DMS53 treated with DMSO at 0.1 percent for 48 hours (cell line): ENCODE data around the gene NEURL1B.

ENCODE experiments used
- DNase-seq: peaks from one replicate; lab custom pipeline; 2025; ENCODE audit not compliant: unreplicated experiment; lab: John Stamatoyannopoulos, UW

The NEURL1B gene

GRCh38 chr5:172728481-172729241 is 87.6 kb downstream of the NEURL1B start:
- no peak for DNase-seq

DNA sequence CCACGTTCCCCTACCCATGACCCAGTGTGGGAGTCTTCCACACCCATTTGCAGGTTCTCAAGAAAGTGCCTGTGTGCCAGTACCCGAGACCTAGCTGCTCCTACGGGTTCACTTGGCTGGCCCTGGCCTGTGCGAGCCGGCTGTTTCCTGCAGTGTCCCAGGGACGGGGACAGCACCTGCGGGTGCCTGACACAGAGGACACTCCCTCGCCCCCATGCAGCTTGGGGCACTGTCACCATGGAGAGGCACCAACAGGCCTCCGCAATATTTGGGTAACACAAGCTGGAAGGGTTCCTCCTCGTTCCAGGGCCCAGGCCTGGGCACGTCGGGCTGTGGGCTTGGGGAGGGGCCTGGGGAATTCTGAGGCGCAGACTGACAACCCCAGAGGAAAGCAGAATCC is 88.5 kb downstream of the NEURL1B start:
- DNase-seq: no peak

- no peak for DNase-seq
Measured at GRCh38 chr5:172730222-172730621, 89.2 kb downstream of the NEURL1B start.

DNA sequence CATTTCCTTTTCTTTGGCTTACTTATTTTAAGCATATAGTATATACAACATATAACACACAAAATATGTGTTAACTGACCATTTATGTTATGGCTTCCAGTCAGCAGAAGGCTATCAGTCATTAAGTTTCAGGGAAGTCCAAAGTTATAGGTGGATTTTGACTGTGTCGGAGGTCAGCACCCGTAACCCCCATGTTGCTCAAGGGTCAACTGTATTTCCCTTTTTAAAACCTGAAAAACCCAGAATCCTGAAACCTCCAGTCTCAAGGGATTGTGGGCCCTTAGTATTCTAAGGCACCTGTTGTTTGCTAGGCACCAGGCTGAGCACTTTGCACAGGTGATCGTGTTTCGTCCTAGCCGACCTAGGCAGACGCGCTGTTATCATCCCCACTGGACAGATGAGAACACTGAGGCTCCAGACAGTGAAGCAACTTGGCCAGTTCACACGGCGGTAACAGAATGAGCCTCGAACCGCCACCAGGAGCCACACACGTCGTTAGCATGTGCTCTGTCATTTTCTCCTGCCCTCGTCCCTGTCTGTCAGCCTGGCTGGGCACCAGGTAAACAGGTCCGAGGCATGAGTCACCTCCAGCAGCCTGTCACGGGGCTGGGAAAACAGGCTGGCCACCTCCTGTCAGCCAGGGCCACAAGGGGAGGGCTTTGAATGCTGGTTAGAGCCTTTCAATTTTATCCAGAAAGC is 90.1 kb downstream of the NEURL1B start:
- peak; percentile 81 for DNase-seq

- DNase-seq: no peak
Measured at GRCh38 chr5:172731680-172732074, 90.6 kb downstream of the NEURL1B start.

GRCh38 chr5:172732201-172732865 is 91.3 kb downstream of the NEURL1B start:
- DNase-seq: no peak

DNA sequence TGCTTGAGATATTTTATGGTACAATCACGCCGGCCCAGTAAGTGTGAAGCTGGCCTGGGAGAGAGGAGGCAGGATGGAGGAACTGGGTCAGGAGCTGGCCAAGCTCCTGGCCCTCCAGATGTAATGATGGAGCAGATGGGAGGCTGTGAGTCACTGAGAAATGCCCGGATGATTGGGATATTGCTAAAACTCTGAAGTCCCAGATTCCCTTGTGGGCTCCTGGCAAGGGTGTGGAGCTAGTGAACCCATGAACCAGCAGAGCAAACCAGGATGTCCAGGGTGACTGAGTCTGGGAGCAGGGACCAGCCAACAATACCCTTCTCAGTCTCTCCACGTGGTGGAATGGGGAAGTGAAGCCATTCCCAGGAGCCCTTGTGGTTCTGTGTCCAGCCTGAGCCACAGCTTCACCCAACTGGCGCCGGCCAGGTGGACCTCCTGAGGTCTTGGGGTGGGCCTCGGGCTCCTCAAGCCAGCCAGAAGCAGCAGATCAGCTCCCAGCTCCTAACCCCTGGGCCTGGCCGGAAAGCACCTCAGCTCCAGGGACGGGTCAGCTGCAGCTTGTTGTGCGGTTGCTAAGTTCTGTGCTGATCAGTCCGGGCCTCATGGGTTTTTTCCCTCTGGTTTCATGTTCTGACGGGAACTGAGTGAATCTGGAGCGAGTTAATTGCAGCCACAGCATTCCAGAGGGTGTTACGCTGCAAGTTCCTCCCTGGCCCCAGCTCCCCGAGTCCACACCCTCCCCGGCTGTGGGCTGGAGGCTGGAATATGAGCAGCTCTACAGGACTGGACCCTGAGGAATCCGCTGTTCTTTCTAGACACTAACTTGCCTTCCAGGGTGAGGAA is 92.3 kb downstream of the NEURL1B start:
- DNase-seq: no peak

DNA sequence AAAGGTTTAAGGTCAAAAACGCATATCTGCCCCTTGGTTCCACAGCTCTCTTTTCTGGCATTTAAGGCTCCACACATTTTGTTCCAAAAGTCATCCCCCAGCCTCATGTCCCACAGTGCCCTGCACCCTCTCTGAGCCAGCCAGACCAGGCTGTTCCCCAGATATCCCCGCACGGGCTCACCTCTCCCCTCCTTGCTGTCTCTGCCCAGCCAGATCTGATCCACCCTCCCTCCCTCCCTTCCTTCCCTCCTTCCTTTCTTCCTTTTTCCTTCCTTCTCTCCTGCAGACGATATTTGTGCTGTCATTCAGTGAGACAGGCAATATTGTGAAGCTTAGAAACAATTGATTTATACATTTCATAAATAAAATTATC is 92.9 kb downstream of the NEURL1B start:
- no peak for DNase-seq

DNA sequence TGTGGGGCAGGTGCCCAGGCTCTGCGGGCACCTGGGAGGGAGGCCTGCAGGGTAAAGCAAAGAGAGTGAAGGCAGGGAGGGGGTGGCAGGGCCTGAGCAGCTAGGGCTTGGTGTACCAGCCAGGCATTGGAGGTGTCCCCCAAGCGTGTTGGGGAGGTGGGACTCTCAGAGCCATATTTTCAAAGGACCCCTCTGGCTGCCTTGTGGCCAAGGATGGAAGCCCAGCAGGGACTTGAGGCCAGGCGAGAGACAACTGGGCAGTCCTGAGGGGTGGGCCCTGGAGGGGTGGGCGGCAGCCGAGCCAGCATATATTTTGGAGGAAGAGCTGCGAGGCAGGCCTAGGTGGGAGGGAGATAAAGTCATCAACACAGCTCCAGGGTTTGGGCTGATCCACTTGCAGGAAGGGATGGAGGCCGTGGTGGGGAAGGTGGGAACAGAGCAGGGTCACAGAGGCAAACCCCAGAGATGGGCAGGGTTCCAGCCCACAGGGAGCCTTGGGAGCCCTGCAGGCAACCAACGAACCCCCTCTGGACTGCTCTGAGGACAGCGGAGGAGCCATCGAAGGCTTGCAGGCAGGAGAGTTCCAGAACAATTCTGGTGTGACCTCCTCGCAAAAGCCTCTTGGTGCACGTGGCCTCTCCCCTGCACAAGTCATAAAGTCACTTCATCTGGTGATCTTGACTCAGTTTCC is 94.2 kb downstream of the NEURL1B start:
- no peak for DNase-seq

GRCh38 chr5:172736508-172737135 is 95.6 kb downstream of the NEURL1B start:
- peak; percentile 62 for DNase-seq

DNA sequence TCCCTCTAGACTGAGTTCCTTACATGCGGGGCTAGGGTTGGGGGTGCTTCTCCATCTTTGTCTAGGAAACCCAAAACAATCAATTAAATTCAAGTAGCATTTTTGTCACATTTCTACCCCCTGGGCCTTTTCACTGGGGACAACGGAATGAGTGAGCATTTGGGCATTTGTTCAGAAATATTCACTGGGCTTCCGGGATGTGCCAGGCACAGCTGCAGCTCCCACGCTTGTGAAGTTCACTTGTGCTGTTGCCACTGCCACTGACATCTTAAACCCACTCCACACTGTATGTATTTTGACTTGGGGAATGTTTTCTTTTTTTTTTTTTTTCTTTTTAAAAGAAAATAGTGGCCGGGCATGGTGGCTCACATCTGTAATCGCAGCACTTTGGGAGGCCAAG is 98.3 kb downstream of the NEURL1B start:
- DNase-seq: no peak

DNA sequence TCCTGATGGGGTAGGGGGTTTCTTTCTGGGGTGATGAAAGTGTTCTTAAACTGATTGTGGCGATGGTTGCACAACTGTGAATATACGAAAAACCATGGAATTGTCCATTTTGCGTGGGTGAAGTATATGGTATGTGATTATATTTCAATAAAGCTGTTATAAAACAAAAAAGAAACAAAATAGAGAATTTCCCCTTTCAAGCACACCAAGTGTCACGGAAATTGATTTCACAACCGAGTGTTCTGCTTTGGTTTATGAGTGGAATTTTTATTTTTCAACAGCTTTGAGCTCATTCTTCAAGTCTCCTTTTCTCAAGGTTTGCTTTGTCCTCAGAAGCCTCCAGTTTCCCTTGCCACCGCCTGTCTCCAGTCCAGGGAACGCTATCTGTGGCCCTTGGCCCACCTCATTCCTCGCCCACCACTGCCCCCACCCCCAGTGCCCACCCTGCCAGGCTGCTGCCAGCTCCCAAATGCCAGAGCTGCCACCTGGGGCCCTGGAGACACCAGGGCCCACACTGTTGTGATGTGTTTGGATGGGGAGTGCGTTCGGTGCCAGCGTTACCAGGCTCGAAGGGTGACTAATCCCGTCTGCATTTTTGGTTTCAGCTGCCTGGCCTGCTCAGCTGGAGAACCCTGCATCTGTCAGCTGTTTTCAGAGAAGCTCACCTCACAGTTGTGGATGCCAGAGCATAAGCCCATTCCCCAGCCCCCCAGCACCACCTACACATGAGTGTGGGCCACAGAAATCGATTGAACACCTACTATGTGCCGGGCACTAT is 99.6 kb downstream of the NEURL1B start:
- DNase-seq: no peak
